ENCODE measurements around the gene C6orf15. TPM values are rescaled to one million over a fixed set of nuclear protein-coding genes. Genes with fewer than 3 reads are reported as not detected.

The C6orf15 gene
- total RNA-seq = not detected in 2 replicates

GRCh38 chr6:31112478-31112877, at the start of gene C6orf15:
TSS of gene C6orf15 (minus strand) at chr6:31112575. CDS start at chr6:31112555, 20 bp downstream.

GRCh38 chr6:31158140-31158862, 45.9 kb upstream of the C6orf15 start, which contains the start of gene TCF19:
TSS of gene TCF19 (plus strand) at chr6:31158589. CDS start at chr6:31159470, 881 bp downstream.

GRCh38 chr6:31157513-31158139, 45.3 kb upstream of the C6orf15 start, which contains the start of gene CCHCR1:
TSS of gene CCHCR1 (minus strand) at chr6:31157802. CDS start at chr6:31157600, 202 bp downstream.

GRCh38 chr6:31138982-31139381, 26.6 kb upstream of the C6orf15 start, which contains the start of gene PSORS1C2:
TSS of gene PSORS1C2 (minus strand) at chr6:31139066. CDS start at chr6:31139026, 40 bp downstream.

GRCh38 chr6:31120151-31120915, 8.0 kb upstream of the C6orf15 start, which contains the start of gene CDSN:
TSS of gene CDSN (minus strand) at chr6:31120446. CDS start at chr6:31120419, 27 bp downstream.

GRCh38 chr6:31114541-31114878, 2.1 kb upstream of the C6orf15 start, which contains the start of gene PSORS1C1:
TSS of gene PSORS1C1 (plus strand) at chr6:31114800. CDS start at chr6:31129633, 14,833 bp downstream.

Small RNAs within 50 kb of the gene (small RNA-seq; reads per million reads assigned to genes)
- gene POLR2LP1 = not detected
- not detected for gene RNU6-1133P

Other genes starting within 250 kb of the C6orf15 start
- 4.9 and 5.7 TPM in 2 replicates for gene DDR1, start 228.1 kb downstream of the C6orf15 start, total RNA-seq
- gene GTF2H4, start 204.4 kb downstream of the C6orf15 start, total RNA-seq = 12.8 and 21.8 TPM in 2 replicates
- gene VARS2, start 198.3 kb downstream of the C6orf15 start, total RNA-seq = 16.0 and 20.2 TPM in 2 replicates
- not detected in 2 replicates for gene SFTA2, start 180.4 kb downstream of the C6orf15 start, total RNA-seq
- gene MUCL3, start 171.6 kb downstream of the C6orf15 start, total RNA-seq = not detected in 2 replicates
- gene MUC21, start 128.9 kb downstream of the C6orf15 start, total RNA-seq = not detected in 2 replicates
- not detected in 2 replicates for gene MUC22, start 102.1 kb downstream of the C6orf15 start, total RNA-seq
- 2.0 and 4.2 TPM in 2 replicates for gene PSORS1C1, start 2.2 kb upstream of the C6orf15 start, total RNA-seq
- gene CDSN, start 7.9 kb upstream of the C6orf15 start, total RNA-seq = not detected in 2 replicates
- gene PSORS1C2, start 26.5 kb upstream of the C6orf15 start, total RNA-seq = not detected in 2 replicates
- gene CCHCR1, start 45.2 kb upstream of the C6orf15 start, total RNA-seq = 14.6 and 14.9 TPM in 2 replicates
- 24.2 and 30.3 TPM in 2 replicates for gene TCF19, start 46.0 kb upstream of the C6orf15 start, total RNA-seq
- gene POU5F1, start 58.1 kb upstream of the C6orf15 start, total RNA-seq = 0.27 TPM in 1 of 2 replicates, not detected in the other
- 65.5 and 197 TPM in 2 replicates for gene HLA-C, start 159.5 kb upstream of the C6orf15 start, total RNA-seq
- gene HLA-B, start 244.6 kb upstream of the C6orf15 start, total RNA-seq = 86.9 and 125 TPM in 2 replicates

All from thoracic aorta endothelial cell (primary cell).